H1 (cell line): Measurements from ENCODE around the gene CPTP. TPM values are rescaled to one million over a fixed set of nuclear protein-coding genes. Genes with fewer than 3 reads are reported as not detected.

Experiments used
- CTCF ChIA-PET: fragments of 300-600 bp; sonication (Branson Sonifier 250); formaldehyde crosslinking; loops from one replicate; lab custom pipeline; 2021; ENCODE audit not compliant: partially characterized antibody; lab: Charles Lee
- POLR2A ChIA-PET: fragments of 300-600 bp; sonication (Branson Sonifier 250); formaldehyde crosslinking; loops from one replicate; lab custom pipeline; 2021; ENCODE audit warnings: inconsistent platforms; ENCODE audit not compliant: partially characterized antibody; lab: Charles Lee
- DNase-seq, 2 experiments: peaks; one replicate each; pipeline versions ENCODE4 v3.0.0 to v3.0.0-alpha.2; 2010 to 2022; ENCODE audit warnings: low spot score in 2 of 2, low read depth in 1 of 2, mixed read lengths in 1 of 2
- FAIRE-seq: peaks from 2 replicates; lab custom pipeline; 2011; peaks lifted over from hg19 to GRCh38; lab: Jason Lieb, UNC
- H2AFZ ChIP-seq: 2 replicates; pipeline ENCODE4 v1.8.1; 2012; ENCODE audit warnings: low read length, inconsistent platforms
- H2AK5ac ChIP-seq: 2 replicates; pipeline ENCODE4 v1.6.1; 2013; ENCODE audit warnings: low read depth, low read length
- H2BK120ac ChIP-seq: replicated peaks from 2 replicates; pipeline ENCODE3; 2013; ENCODE audit warnings: low read depth, low read length, inconsistent platforms
- H2BK12ac ChIP-seq: 2 replicates; pipeline ENCODE4 v1.6.1; 2013; ENCODE audit warnings: low read depth, low read length
- H2BK15ac ChIP-seq: 2 replicates; pipeline ENCODE4 v1.6.1; 2013; ENCODE audit warnings: low read length
- H2BK20ac ChIP-seq: 2 replicates; pipeline ENCODE4 v1.6.1; 2013; ENCODE audit warnings: low read length
- H2BK5ac ChIP-seq: 2 replicates; pipeline ENCODE4 v1.6.1; 2013; ENCODE audit warnings: low read depth, low read length
- H3K14ac ChIP-seq: 2 replicates; pipeline ENCODE4 v1.6.1; 2013; ENCODE audit warnings: inconsistent platforms; ENCODE audit not compliant: insufficient read length
- H3K18ac ChIP-seq: 2 replicates; pipeline ENCODE4 v1.6.1; 2013; ENCODE audit warnings: low read length; ENCODE audit errors: extremely low read depth
- H3K23ac ChIP-seq: 2 replicates; pipeline ENCODE4 v1.6.1; 2013; ENCODE audit warnings: inconsistent platforms; ENCODE audit not compliant: insufficient read length
- H3K23me2 ChIP-seq: 2 replicates; pipeline ENCODE4 v1.6.1; 2013; ENCODE audit warnings: low read depth, low read length
- H3K27ac ChIP-seq: 2 replicates; pipeline ENCODE4 v1.6.1; 2011; ENCODE audit warnings: low read depth, low read length, inconsistent platforms
- H3K27me3 ChIP-seq, 4 experiments: replicated peaks in 1 of 4; 1 replicate in 1 of 4; 2 replicates in 3 of 4; pipeline versions ENCODE4 v1.6.1 to v1.8.1; 2011 to 2013; ENCODE audit warnings: low read length in 3 of 4, mild to moderate bottlenecking in 3 of 4, inconsistent platforms in 2 of 4, mixed read lengths in 2 of 4, moderate library complexity in 1 of 4; ENCODE audit not compliant: control insufficient read depth in 3 of 4, insufficient read depth in 3 of 4; ENCODE audit errors: extremely low read depth in 1 of 4
- H3K36me3 ChIP-seq, 4 experiments: 2 replicates each; pipeline versions ENCODE4 v1.6.1 to v1.8.1; 2011 to 2013; ENCODE audit warnings: mild to moderate bottlenecking in 4 of 4, low read length in 3 of 4, moderate library complexity in 2 of 4, control low read depth in 1 of 4, inconsistent platforms in 1 of 4; ENCODE audit not compliant: insufficient read depth in 4 of 4, control insufficient read depth in 2 of 4
- H3K4ac ChIP-seq: replicated peaks from 2 replicates; pipeline ENCODE3; 2013; ENCODE audit warnings: low read length, low read depth, mixed read lengths, inconsistent platforms; ENCODE audit not compliant: insufficient read length
- H3K4me1 ChIP-seq, 4 experiments: replicated peaks in 1 of 4; 1 replicate in 1 of 4; 2 replicates in 3 of 4; pipeline versions ENCODE4 v1.6.1 to v1.8.1; 2011 to 2013; ENCODE audit warnings: low read length in 3 of 4, inconsistent platforms in 2 of 4, mixed read lengths in 1 of 4; ENCODE audit not compliant: insufficient read depth in 4 of 4, control insufficient read depth in 3 of 4
- H3K4me2 ChIP-seq, 2 experiments: 2 replicates each; pipeline versions ENCODE4 v1.6.1 to v1.8.1; 2011 to 2013; ENCODE audit warnings: low read depth in 2 of 2, low read length in 2 of 2, control low read depth in 1 of 2, inconsistent platforms in 1 of 2, mild to moderate bottlenecking in 1 of 2; ENCODE audit not compliant: insufficient read depth in 1 of 2
- H3K4me3 ChIP-seq, 4 experiments: fragments of 200-600, 300-600 bp in 1 of 4; sonication (generic), shearing (Covaris generic), sonication (Bioruptor Twin) in 1 of 4; 2 replicates each; pipeline versions ENCODE4 v1.5.1 to v1.8.1; 2011 to 2016; ENCODE audit warnings: low read length in 4 of 4, low read depth in 3 of 4, control low read depth in 2 of 4, inconsistent platforms in 2 of 4, mild to moderate bottlenecking in 2 of 4, mixed read lengths in 1 of 4, moderate library complexity in 1 of 4; ENCODE audit not compliant: insufficient read depth in 2 of 4; ENCODE audit errors: extremely low read depth in 1 of 4
- H3K56ac ChIP-seq: replicated peaks from 2 replicates; pipeline ENCODE3; 2013; ENCODE audit warnings: low read depth, mild to moderate bottlenecking, mixed read lengths, low read length, inconsistent platforms; ENCODE audit not compliant: insufficient read length
- H3K79me1 ChIP-seq: 2 replicates; pipeline ENCODE4 v1.6.1; 2013; ENCODE audit warnings: low read depth, low read length, control low read depth
- H3K79me2 ChIP-seq, 2 experiments: 2 replicates each; pipeline versions ENCODE4 v1.6.1 to v1.8.1; 2012 to 2013; ENCODE audit warnings: low read length in 2 of 2, mild to moderate bottlenecking in 2 of 2, inconsistent platforms in 1 of 2; ENCODE audit not compliant: insufficient read depth in 2 of 2, control insufficient read depth in 1 of 2
- H3K9ac ChIP-seq, 4 experiments: replicated peaks in 1 of 4; 1 replicate in 1 of 4; 2 replicates in 3 of 4; pipeline versions ENCODE4 v1.6.1 to v1.8.1; 2011 to 2013; ENCODE audit warnings: low read depth in 3 of 4, low read length in 3 of 4, control low read depth in 2 of 4, mild to moderate bottlenecking in 2 of 4, moderate library complexity in 2 of 4, inconsistent platforms in 1 of 4; ENCODE audit errors: extremely low read depth in 1 of 4
- H3K9me3 ChIP-seq, 2 experiments: 2 replicates each; pipeline versions ENCODE4 v1.6.1 to v1.8.1; 2012 to 2013; ENCODE audit warnings: mild to moderate bottlenecking in 2 of 2, moderate library complexity in 2 of 2, control low read depth in 1 of 2, inconsistent platforms in 1 of 2, low read depth in 1 of 2, low read length in 1 of 2, mixed read lengths in 1 of 2; ENCODE audit not compliant: insufficient read depth in 2 of 2
- H4K20me1 ChIP-seq, 2 experiments: replicated peaks in 1 of 2; 2 replicates each; pipeline versions ENCODE3 to v1.8.1; 2011 to 2013; ENCODE audit warnings: inconsistent platforms in 2 of 2, low read length in 2 of 2, mild to moderate bottlenecking in 1 of 2; ENCODE audit not compliant: insufficient read depth in 2 of 2, control insufficient read depth in 1 of 2
- H4K5ac ChIP-seq: 2 replicates; pipeline ENCODE4 v1.6.1; 2013; ENCODE audit warnings: low read length, low read depth, mixed read lengths, inconsistent platforms; ENCODE audit not compliant: insufficient read length
- H4K8ac ChIP-seq: 2 replicates; pipeline ENCODE4 v1.8.0; 2013; ENCODE audit warnings: mild to moderate bottlenecking, moderate library complexity, low read length, inconsistent platforms; ENCODE audit not compliant: insufficient read depth; ENCODE audit errors: extremely low read depth
- H4K91ac ChIP-seq: replicated peaks from 2 replicates; pipeline ENCODE3; 2013; ENCODE audit warnings: low read length, mixed read lengths, inconsistent platforms; ENCODE audit not compliant: insufficient read length
- BRCA1 ChIP-seq: IDR thresholded peaks from 2 replicates; pipeline ENCODE4 v1.6.1; 2012; ENCODE audit warnings: low read depth, low read length, improper control_type of control experiment
- CREB1 ChIP-seq: IDR thresholded peaks from 2 replicates; pipeline ENCODE4 v1.6.1; 2012; ENCODE audit warnings: inconsistent platforms
- KDM4A ChIP-seq: IDR thresholded peaks from one replicate; pipeline ENCODE4 v1.7.1; 2012; ENCODE audit warnings: low read depth, mild to moderate bottlenecking, moderate library complexity, low read length, inconsistent platforms; ENCODE audit not compliant: severe bottlenecking
- MAFK ChIP-seq: IDR thresholded peaks from 2 replicates; pipeline ENCODE4 v1.6.1; 2012; ENCODE audit warnings: low read depth, mild to moderate bottlenecking, improper control_type of control experiment, low read length
- POLR2AphosphoS5 ChIP-seq: IDR thresholded peaks from 2 replicates; pipeline ENCODE4 v1.6.1; 2011; ENCODE audit warnings: low read depth, low read length
- RFX5 ChIP-seq: IDR thresholded peaks from 2 replicates; pipeline ENCODE4 v1.6.1; 2011; ENCODE audit warnings: low read depth, low read length, improper control_type of control experiment, borderline replicate concordance
- TAF7 ChIP-seq: optimal IDR thresholded peaks from 2 replicates; pipeline ENCODE3; 2011; ENCODE audit warnings: low read depth, mild to moderate bottlenecking, inconsistent platforms, low read length, moderate library complexity, borderline replicate concordance
- WGBS, 2 experiments: shearing (Covaris generic) in 1 of 2; methylation state at CpG; one replicate each; pipeline versions ENCODE4 v1.1.6 to v1.1.7; 2013 to 2015; ENCODE audit warnings: low lambda C conversion rate in 2 of 2, mixed read lengths in 2 of 2, inconsistent platforms in 1 of 2, low coverage in 1 of 2, missing lambda C conversion rate in 1 of 2; ENCODE audit not compliant: insufficient replicate concordance in 2 of 2, insufficient coverage in 1 of 2, insufficient read length in 1 of 2; ENCODE audit errors: extremely low coverage in 1 of 2, missing lambda C conversion rate in 1 of 2; 5-methylcytosine and 5-hydroxymethylcytosine counted together
- polyA plus RNA-seq, 7 experiments: library from polyadenylated mRNA; depleted of rRNA in 3 of 7; stranded (reverse) in 5 of 7; unstranded in 2 of 7; fragments of >200 nt in 5 of 7; fragments of 200-250 nt in 2 of 7; gene quantifications; 1 replicate in 5 of 7; 2 replicates in 1 of 7; 4 replicates in 1 of 7; pipeline versions ENCODE4 v1.2.1 to v1.2.3, GENCODE V29; 2011 to 2013; ENCODE audit warnings: missing spikeins in 2 of 7, mixed read lengths in 2 of 7
- total RNA-seq: library from RNA; stranded (reverse); fragmentation: NEBNext Ultra II Directional; extraction: Animal tissue kit (Norgen Biotek cat#: 25700); gene quantifications from 2 replicates; pipeline ENCODE4 v1.2.1, GENCODE V29; 2021
- TF ChIP-seq, protein P1 (sequence below): IDR thresholded peaks from 2 replicates; pipeline ENCODE4 v1.6.1; 2012; ENCODE audit warnings: inconsistent platforms
- TF ChIP-seq, protein P2 (sequence below), 3 experiments: IDR thresholded peaks; 1 replicate in 2 of 3; 2 replicates in 1 of 3; pipeline versions ENCODE4 v1.5.1 to v1.6.1; 2011; ENCODE audit warnings: low read length in 3 of 3, mild to moderate bottlenecking in 3 of 3, inconsistent platforms in 2 of 3, low read depth in 1 of 3, moderate library complexity in 1 of 3; ENCODE audit not compliant: insufficient read depth in 1 of 3; ENCODE audit errors: control extremely low read depth in 1 of 3

CPTP gene
- total and polyA plus RNA-seq, 2 of the 8 experiments (the other 6 are each of a cell fraction or from before 2014, with no cell fraction given): 8.1 to 10.6 TPM

GRCh38 chr1:1320666-1321448 lies 3.7 kb upstream of the CPTP start:
- Histone ChIP-seq H3K4me3 (no peak overlapping the region), H2AK5ac (no peak overlapping the region), H3K36me3 (peaks cover 0 to 12% (median 6%) of the 10 kb centered on the region in 4 experiments; a peak in 6 of 8 replicates), H4K5ac (no peak overlapping the region), H4K91ac (no peak overlapping the region), H3K9ac (no peak overlapping the region), H3K23ac (no peak overlapping the region), H4K20me1 (peaks cover 25 to 37% of the 10 kb centered on the region in 2 experiments), H3K9me3 (no peaks in the 10 kb centered on the region), H2BK15ac (no peak overlapping the region), H2BK20ac (no peak overlapping the region), H3K27me3 (no peaks in the 10 kb centered on the region), H4K8ac (no peak overlapping the region), H3K4me1 (peaks cover 0 to 16% (median 5%) of the 10 kb centered on the region in 4 experiments; a peak in 5 of 7 replicates), H2BK5ac (no peak overlapping the region), H3K4ac (no peak overlapping the region), H3K14ac (no peak overlapping the region), H2BK120ac (no peak overlapping the region), H3K4me2 (no peak overlapping the region), H3K23me2 (peaks cover 7% of the 10 kb centered on the region; the same call in 1 of the 2 replicates), H3K18ac (no peak overlapping the region), H2BK12ac (no peak overlapping the region), H3K79me2 (peaks cover 12 to 55% of the 10 kb centered on the region in 2 experiments; a peak in 3 of 4 replicates), H3K79me1 (peaks cover 38% of the 10 kb centered on the region), H2AFZ (no peak overlapping the region), H3K56ac (no peak overlapping the region), H3K27ac (no peak overlapping the region)
- DNase-seq (no peak), FAIRE-seq (no peak)
- ChIA-PET CTCF (interaction anchor here (1.7 kb wide), 1 partner anchor 21 kb away, joined by 6 read pairs; no protein-coding TSS in a partner anchor), POLR2A (interaction anchor here (1.1 to 3.0 kb wide), 6 partner anchors 10 to 31 kb away, joined by 3 to 20 read pairs (median 6); partner anchors contain the start of gene TAS1R3)
- WGBS, 2 experiments: 91% methylated on average over 18 of the region's 23 CpGs; no CpG with 5 or more reads in 1 of the 2 experiments
- TF ChIP-seq RFX5 (no peak), KDM4A (no peak), MAFK (no peak), TAF7 (no peak), BRCA1 (no peak), CREB1 (no peak), POLR2AphosphoS5 (no peak)
- TF ChIP-seq, protein P1, sequence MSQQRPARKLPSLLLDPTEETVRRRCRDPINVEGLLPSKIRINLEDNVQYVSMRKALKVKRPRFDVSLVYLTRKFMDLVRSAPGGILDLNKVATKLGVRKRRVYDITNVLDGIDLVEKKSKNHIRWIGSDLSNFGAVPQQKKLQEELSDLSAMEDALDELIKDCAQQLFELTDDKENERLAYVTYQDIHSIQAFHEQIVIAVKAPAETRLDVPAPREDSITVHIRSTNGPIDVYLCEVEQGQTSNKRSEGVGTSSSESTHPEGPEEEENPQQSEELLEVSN: no peak
- TF ChIP-seq, protein P2, sequence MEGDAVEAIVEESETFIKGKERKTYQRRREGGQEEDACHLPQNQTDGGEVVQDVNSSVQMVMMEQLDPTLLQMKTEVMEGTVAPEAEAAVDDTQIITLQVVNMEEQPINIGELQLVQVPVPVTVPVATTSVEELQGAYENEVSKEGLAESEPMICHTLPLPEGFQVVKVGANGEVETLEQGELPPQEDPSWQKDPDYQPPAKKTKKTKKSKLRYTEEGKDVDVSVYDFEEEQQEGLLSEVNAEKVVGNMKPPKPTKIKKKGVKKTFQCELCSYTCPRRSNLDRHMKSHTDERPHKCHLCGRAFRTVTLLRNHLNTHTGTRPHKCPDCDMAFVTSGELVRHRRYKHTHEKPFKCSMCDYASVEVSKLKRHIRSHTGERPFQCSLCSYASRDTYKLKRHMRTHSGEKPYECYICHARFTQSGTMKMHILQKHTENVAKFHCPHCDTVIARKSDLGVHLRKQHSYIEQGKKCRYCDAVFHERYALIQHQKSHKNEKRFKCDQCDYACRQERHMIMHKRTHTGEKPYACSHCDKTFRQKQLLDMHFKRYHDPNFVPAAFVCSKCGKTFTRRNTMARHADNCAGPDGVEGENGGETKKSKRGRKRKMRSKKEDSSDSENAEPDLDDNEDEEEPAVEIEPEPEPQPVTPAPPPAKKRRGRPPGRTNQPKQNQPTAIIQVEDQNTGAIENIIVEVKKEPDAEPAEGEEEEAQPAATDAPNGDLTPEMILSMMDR (IDR thresholded peaks at IDR 0.05; ENCODE audit: control extremely low read depth in 1 of 3, insufficient read depth in 1 of 3, low read depth in 1 of 3, low read length in 3 of 3): no peak
